K562 treated with DMSO at 1 percent for 24 hours (cell line): Measurements from ENCODE around the gene PRR19. TPM values are rescaled to one million over a fixed set of nuclear protein-coding genes. Genes with fewer than 3 reads are reported as not detected.

Source experiments
- total RNA-seq: library from RNA; unstranded; fragments of 300-600 nt; gene quantifications from 2 replicates; pipeline ENCODE4 v1.2.3, GENCODE V29; 2022; ENCODE audit warnings: low read depth; ENCODE audit not compliant: insufficient read depth

The PRR19 gene
- 0.42 and 0.78 TPM in 2 replicates for total RNA-seq

DNA sequence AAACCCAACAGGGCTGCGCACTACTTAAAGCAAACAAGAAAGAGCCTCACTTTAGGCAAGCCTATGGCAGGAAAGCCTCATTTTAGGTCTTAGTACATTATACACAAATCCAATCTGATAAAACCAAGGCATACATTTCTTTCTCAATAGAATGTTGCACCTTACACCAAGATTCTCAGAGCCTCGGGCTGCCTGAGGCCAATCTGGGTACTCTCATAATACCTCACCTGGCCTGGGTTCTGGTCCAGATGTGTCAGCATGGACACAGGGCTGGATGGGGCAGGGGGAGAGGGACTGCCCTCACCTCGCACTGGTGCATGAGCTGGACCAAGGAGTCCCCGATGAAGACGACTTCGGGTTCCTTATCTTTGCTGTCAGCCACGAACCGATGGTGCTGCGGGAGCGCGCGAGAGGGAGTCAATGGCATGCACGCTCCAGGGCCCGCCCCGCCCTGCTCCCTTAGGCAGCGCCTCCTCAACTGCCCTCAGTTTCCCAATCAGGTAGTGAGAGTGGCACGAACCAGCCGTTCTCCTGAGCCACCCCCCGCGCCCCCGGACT is at the start of gene PRR19:
Gene PRR19, plus strand, starts transcription at position 487 of the 558 bp plus-strand sequence. CDS start 7,453 bp downstream, outside the sequence.

DNA sequence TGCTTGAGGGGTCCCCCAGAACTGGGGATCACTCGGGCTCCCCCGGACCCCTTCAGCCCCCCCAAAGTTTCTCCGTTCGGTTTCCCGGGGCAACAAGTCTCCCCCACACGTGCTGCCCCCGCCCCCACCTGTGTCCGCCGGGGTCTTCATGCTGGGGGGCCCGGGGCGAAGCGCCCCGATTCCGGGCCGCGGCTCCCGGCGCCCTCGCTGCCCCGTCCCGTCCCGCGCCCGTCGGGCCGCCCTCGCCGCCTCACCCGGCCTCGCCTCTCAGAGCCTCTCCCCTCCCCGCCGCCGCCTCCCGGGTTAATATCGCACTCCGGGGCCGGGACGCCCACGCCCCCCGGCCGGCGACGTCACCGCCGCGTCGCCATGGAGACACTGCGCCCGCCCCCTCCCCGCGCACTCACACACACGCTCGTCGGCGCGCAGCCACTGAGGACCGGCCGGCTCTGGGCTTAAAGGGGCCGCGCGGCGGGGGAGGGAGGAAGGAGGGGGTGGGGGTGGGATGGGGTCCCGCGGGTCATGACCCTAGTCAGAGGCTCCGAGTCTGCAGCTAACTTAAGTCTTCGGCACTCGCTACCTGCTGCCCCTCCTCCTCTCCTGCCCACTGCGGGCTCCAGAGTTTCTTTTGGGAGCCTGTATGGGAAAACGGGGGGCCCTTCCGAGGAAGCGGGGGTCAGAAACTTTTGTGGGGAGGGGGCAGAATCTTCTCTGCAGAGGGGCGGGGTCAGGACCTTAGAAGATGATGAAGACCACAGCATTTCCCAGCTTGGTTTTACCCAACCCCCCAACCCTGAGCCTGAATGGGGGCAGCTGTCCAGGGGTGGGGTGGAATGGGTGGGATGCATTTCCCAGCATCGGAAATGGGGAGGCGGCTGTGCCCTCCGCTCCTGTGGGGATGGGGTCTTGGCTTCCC is 46.8 kb upstream of the PRR19 start, which contains the start of gene ERF:
Gene ERF, minus strand, starts transcription at position 279 of the 916 bp plus-strand sequence. Its CDS starts 129 bp downstream, at position 150.

GRCh38 chr19:42268704-42269477 is 33.0 kb upstream of the PRR19 start, which contains the start of gene CIC:
CIC (plus strand) TSS chr19:42269252; CDS start chr19:42271784, 2,532 bp downstream.

DNA sequence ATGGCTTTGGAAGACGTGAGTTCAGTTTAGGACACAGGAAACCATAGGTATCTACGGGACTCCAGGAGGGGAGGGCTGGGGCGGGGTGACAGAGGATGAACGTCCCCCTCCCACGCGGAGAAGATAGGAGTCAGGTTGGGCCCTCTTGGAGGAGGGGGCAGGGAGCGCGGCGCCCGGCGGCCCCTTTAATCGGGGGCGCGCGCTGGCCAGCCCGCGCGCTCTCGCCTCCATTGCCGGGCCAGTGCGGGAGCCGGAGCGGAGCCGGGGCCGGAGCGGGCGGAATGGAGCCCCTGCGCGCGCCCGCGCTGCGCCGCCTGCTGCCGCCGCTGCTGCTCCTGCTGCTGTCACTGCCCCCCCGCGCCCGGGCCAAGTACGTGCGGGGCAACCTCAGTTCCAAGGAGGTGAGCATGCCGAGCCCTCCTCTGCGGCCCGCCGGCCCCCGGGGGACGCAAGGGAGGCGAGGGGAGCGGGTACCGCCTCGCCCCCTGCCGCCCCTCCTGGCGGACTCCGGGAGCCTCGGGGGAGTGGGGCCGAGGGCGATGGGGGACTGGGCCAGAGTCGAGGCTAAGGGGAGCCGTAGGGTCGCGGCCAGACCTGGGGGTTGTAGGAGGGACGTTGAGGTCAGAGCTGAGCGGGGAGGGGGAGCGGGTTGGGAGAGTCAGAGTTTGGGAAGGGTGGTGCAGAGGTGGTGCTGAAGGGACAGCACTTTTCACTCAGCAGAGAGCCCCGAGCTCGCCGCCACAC is 11.3 kb downstream of the PRR19 start, which contains the start of gene TMEM145:
Gene TMEM145, plus strand, starts transcription at position 214 of the 744 bp plus-strand sequence. Its CDS starts 68 bp downstream, at position 282.

GRCh38 chr19:42325308-42325895 is 23.5 kb downstream of the PRR19 start, which contains the start of gene MEGF8:
MEGF8 (plus strand) TSS chr19:42325635; CDS start chr19:42326244, 609 bp downstream.

Other genes with a start within 250 kb of the PRR19 start
- 3.0 and 3.6 TPM in 2 replicates for gene GRIK5, start 231.9 kb upstream of the PRR19 start, total RNA-seq
- gene ZNF574, start 226.0 kb upstream of the PRR19 start, total RNA-seq = 31.0 and 34.9 TPM in 2 replicates
- gene POU2F2, start 169.7 kb upstream of the PRR19 start, total RNA-seq = 0.97 and 1.0 TPM in 2 replicates
- 65.1 and 72.9 TPM in 2 replicates for gene DEDD2, start 84.5 kb upstream of the PRR19 start, total RNA-seq
- gene ZNF526, start 81.8 kb upstream of the PRR19 start, total RNA-seq = 12.7 and 13.4 TPM in 2 replicates
- gene GSK3A, start 59.5 kb upstream of the PRR19 start, total RNA-seq = 87.2 and 94.2 TPM in 2 replicates
- gene ERF, start 47.0 kb upstream of the PRR19 start, total RNA-seq = 61.5 and 62.7 TPM in 2 replicates
- gene CIC, start 32.9 kb upstream of the PRR19 start, total RNA-seq = 51.8 and 58.5 TPM in 2 replicates
- 126 and 144 TPM in 2 replicates for gene PAFAH1B3, start 492 bp downstream of the PRR19 start, total RNA-seq
- gene TMEM145, start 11.2 kb downstream of the PRR19 start, total RNA-seq = 0.80 TPM in 1 of 2 replicates, not detected in the other
- gene MEGF8, start 23.5 kb downstream of the PRR19 start, total RNA-seq = 23.2 and 23.4 TPM in 2 replicates
- 1.7 TPM in 1 of 2 replicates, not detected in the other for gene CNFN, start 88.2 kb downstream of the PRR19 start, total RNA-seq
- gene LIPE, start 125.3 kb downstream of the PRR19 start, total RNA-seq = not detected in 2 replicates
- gene CXCL17, start 140.8 kb downstream of the PRR19 start, total RNA-seq = not detected in 2 replicates
- gene CEACAM1, start 226.3 kb downstream of the PRR19 start, total RNA-seq = 2.3 and 3.2 TPM in 2 replicates